HK-2 (cell line): ENCODE results near the gene NAA16.
"Not testable (repeated sequence)": the region's sequence is repeated elsewhere in the genome, so short reads cannot be mapped to it uniquely, and the experiment has no call there.

Experiments
- DNase-seq: peaks from one replicate; pipeline ENCODE4 v3.0.0-alpha.2; 2018; ENCODE audit not compliant: unreplicated experiment

The NAA16 gene

DNA sequence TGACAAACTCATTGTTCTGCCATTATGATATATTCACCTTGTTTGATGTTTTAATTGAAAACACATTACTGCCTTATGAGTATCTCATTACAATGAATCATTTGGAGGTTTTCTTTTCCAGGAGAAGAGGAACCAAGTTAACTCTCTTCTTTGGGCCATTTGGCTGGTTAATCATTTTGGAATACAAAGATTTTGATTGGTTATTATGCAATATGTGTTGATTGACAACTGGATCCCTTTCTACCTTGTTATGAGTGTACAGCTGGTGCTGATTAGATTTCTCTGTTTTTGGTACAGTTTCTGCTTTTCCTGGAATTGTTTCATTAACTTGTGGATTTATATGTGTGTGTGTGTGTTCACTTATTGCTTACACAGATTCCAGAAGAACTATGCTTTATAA, 97.1 kb downstream of the NAA16 start:
- no peak for DNase-seq

- DNase-seq, result no peak
Measured at GRCh38 chr13:41408746-41409145, 97.7 kb downstream of the NAA16 start.

DNA sequence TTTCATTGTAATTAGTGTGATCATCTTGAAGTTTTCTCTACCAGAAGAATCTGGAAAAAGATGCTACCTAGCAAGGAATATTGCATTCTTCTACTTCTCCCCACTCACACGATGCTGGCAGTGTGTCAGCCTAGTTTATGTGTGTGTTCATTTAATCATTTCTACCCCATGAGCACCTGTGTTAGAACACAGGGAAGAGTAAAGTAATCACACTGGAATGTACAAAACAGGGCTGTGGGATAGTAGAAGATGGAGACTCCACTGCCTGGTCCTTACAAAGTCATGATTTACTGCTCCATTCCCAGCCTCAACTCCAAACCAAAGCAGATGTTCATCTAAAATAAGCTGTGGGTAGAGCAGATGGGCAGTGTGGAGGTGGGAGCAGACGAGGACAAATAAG, 98.5 kb downstream of the NAA16 start:
- no peak for DNase-seq

GRCh38 chr13:41411060-41411459, 100.0 kb downstream of the NAA16 start:
- DNase-seq, result no peak

DNA sequence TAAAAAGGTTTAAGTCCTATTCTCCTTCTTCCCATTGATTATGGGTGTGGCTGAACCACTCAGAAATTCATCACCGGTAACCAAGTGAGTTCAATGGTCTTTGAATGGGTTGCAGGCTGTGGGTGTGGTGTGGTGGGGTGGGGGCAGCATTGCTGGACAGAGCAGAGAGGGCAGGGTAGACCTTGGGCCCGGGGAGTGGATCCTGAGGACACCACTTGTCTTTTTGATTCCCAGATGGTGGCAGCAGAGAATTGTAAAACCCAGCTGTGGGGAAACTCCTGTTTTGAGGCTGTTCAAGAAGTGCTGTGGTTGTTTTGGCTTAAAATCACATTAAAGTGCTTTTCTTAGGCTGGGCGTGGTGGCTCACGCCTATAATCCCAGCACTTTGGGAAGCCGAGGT, 100.5 kb downstream of the NAA16 start:
- DNase-seq, result no peak

GRCh38 chr13:41413872-41414271, 102.8 kb downstream of the NAA16 start:
- no peak for DNase-seq

GRCh38 chr13:41416276-41416675, 105.2 kb downstream of the NAA16 start:
- no peak for DNase-seq

DNA sequence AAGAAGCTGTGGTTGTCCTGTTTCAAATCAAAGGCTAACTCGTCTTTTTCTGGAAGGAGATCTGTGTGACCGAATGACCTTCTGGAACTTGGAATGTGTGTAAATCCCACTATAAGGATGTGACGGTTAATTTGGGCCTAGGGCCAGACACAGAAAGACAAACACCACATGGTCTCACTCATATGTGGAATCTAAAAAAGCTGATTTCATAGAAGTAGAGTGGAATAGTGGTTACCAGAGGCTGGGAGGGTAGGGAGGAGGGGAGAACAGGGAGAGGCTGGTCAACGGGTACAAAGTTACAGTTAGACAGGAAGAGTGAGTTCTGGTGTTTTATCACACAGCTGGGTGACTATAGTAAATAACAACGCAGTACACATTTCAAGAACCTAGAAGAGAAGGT, 107.0 kb downstream of the NAA16 start:
- DNase-seq, result no peak

DNA sequence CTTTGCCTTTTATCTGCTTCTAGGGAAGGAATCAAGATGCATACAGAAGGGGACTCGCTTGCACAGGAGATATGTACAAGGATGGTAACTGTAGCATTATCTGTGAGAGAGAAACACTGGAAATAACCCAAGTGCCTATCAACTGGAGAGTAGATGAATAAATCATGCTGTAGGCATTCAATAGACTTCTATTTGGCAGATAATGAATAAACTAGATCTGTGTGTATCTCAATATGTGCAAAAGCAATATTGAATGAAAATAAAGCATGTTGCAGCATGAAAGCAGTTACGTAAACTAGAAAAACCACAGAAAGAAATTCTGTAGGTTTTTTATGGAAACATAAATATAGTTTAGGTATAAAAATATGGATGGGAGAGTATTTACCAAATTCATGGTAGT, 107.7 kb downstream of the NAA16 start:
- DNase-seq, result no peak

DNA sequence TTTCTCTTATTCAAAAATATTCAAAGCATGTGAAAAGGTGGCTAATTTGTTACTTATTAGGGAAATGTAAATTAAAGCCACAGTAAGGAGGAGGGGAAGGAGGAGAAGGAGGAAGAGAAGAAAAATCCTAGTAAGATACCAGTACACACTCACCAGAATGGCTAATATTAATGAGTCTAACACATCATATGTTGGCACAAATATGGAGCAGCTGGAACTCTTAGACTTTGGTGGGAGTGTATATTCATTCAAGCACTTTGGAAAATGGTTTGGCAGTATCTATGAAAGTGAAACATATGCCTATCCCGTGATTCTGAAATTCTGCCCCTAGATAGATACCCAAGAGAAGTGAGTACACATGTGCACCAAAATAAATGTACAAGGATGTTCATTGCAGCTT, 108.1 kb downstream of the NAA16 start:
- DNase-seq, result no peak

DNA sequence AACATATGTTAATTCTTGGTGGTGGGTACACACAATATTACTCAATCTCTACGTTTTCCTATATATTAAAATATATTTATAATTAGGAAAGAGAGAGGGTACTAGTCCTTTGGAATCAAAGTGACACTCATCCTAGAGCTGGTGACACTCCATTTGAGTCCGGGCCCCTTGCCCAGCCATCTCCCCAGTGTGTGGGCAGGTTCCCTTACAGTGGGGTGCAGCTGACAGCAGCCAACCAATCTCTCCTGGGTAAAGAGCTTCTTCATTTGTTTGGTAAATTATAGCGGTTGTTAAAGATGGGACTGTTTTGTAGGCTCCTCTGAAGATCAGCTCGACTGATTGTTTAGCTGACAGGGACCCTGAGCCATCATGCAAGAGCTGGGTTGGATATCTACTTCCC, 109.1 kb downstream of the NAA16 start:
- DNase-seq, result no peak

DNA sequence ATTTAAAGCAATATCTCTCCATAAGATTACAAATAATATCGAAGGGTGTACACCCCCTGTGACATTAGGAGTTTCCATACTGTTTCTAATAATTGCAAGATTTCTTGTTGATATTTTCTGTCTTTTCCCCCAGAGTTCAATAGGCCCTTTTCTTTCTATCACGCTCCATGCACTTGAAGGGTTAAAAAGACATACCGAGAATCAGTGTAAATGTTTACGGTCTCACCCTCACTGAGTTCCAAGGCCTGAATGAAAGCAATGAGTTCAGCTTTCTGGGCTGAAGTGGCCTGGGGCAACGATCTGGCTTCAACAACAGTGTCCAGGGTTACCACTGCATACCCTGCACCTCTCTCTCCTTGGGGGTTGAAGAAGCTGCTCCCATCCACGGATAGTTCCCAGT, 110.3 kb downstream of the NAA16 start:
- DNase-seq, result not testable (repeated sequence)

GRCh38 chr13:41421983-41422382, 110.9 kb downstream of the NAA16 start:
- DNase-seq, result not testable (repeated sequence)

DNA sequence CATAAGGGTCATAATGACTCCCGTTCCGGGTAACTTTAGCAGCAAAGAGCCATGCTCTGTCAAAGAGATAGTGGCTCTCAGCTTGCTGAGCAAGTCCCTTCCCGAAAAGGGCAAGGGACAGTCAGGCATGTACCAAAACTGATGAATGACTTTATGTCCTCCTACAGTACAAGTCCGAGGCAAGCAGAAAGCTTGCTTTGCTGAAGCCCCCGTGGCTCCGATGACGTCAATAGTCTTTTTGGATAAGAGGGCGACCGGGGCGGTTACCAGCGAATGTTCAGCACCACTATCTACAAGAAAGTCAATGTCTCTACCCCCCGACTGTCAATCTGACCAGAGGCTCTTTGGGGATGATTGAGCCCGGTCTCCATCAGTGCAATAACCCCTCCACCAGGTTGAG, 112.2 kb downstream of the NAA16 start:
- DNase-seq, result not testable (repeated sequence)

DNA sequence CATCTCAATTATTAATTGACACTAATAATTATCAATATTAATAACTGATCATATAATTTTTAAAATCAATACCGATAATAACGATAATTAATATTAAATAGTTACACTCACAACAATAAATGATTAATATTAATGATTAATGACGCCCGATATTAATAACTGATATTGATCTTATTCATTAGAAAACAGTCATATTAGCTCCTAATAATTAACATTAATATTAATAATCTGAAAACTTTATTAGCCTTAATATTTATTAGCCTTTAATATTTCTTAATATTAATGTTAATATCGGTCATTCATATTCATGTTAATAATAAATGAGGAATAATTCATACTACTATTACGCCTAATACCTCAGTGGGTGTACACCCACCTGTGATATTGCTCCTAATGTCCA, 113.6 kb downstream of the NAA16 start:
- not testable (repeated sequence) for DNase-seq

DNA sequence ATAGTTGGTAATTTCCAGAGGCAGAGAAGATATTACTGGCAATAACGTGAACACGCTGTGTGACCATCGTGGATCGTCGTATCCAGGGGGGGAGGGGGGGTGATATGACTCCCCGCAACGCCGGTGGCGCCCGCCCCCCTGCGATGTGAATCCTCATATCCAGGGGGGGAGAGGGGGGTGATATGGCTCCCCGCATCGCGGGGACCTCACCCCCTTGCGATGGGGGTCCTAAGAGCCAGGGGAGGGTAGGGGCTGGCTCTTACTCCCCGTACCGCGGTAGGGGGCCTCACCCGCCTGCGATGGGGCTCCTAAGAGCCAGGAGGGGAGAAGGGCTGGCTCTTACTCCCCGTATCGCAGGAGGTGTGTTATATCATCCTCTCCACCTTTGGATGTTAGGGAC, 115.0 kb downstream of the NAA16 start:
- no peak for DNase-seq
